ENCODE measurements around the gene NEO1. TPM values are rescaled to one million over a fixed set of nuclear protein-coding genes. Genes with fewer than 3 reads are reported as not detected.

The NEO1 gene
- total RNA-seq, 5 donors from 2014 or later (not counting 1 experiment from before 2014, with no cell fraction given) = 5.0 to 16.6 (median 10.2) TPM

DNA sequence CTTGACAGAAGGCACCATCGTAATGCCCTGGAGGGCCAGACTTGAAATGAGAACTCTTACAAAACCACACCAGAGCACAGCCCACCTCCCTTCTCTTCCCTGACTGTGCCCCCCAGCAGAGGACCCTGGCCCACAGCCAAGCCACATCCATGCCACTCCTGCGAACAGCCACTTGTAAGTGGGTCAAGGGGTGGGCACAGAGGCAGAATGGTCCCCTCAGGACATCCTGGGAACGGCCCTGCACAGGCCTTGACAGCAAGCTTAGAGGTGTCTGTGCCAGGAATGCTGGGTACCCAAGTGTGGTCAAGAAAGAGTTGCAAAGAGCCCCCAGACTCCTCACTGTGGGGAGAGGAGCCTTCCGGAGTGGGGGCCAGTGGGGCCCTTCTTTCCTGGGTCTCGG, 283.2 kb downstream of the NEO1 start:
- H3K36me3 Mint-ChIP-seq = no peaks in the 10 kb centered on the region
- H3K27ac Mint-ChIP-seq = no peak overlapping the region
- no peak overlapping the region for H3K27ac ChIP-seq (ENCODE audit: low read length)
- DNase-seq (no peak), ATAC-seq (replicated peaks in 1 of 4) (no peak)
- H3K4me1 ChIP-seq (ENCODE audit: control insufficient read depth in 1 of 2, extremely low read depth in 1 of 2, insufficient read depth in 2 of 2, low read length in 2 of 2) = no peaks in the 10 kb centered on the region
- WGBS (ENCODE audit: insufficient coverage) = 51% methylated on average over 3 of the region's 5 CpGs
- H3K4me1 Mint-ChIP-seq = no peaks in the 10 kb centered on the region
- peaks cover 9 to 10% of the 10 kb centered on the region in 2 donors for H3K27me3 Mint-ChIP-seq
- no peaks in the 10 kb centered on the region for H3K9me3 ChIP-seq
- H3K36me3 ChIP-seq (ENCODE audit: control insufficient read depth in 2 of 2, extremely low read depth in 1 of 2, insufficient read depth in 1 of 2, low read length in 1 of 2) = no peaks in the 10 kb centered on the region
- peaks cover 0 to 15% of the 10 kb centered on the region in 2 experiments for H3K27me3 ChIP-seq (replicated peaks in 1 of 2; ENCODE audit: control insufficient read depth in 2 of 2, extremely low read depth in 1 of 2, insufficient read depth in 2 of 2, low read length in 1 of 2)
- H3K9me3 Mint-ChIP-seq = no peaks in the 10 kb centered on the region
- CTCF ChIA-PET = no interaction called here
- no peak overlapping the region for H3K4me3 ChIP-seq (ENCODE audit: control insufficient read depth in 1 of 2, extremely low read depth in 1 of 2, low read length in 1 of 2)
- POLR2A ChIA-PET = no interaction called here
- H3K4me3 Mint-ChIP-seq = no peak overlapping the region

DNA sequence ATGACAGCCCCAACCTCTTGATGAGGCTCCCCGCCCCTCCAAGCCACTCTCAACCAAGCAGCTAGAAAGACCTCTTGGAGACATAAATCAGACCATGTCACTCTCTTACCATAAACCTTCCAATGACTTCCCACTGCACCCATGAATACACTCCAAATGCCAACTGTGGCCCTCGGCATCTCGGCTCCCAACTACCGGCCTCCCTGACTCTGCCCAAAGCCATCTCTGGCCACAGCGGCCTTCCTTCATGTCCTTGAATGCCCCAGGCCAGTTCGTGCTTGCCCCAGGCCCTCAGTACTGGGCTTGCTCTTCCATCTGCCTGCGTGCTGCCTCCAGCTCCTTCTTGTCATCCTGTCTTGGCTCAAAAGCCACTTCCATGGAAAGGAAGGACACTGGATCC, 284.5 kb downstream of the NEO1 start:
- H3K36me3 ChIP-seq (ENCODE audit: control insufficient read depth in 2 of 2, extremely low read depth in 1 of 2, insufficient read depth in 1 of 2, low read length in 1 of 2) = no peaks in the 10 kb centered on the region
- ATAC-seq (replicated peaks in 1 of 4) (no peak), DNase-seq (no peak)
- no peaks in the 10 kb centered on the region for H3K4me1 ChIP-seq (ENCODE audit: control insufficient read depth in 1 of 2, extremely low read depth in 1 of 2, insufficient read depth in 2 of 2, low read length in 2 of 2)
- CTCF ChIA-PET = no interaction called here
- no peaks in the 10 kb centered on the region for H3K4me1 Mint-ChIP-seq
- no peaks in the 10 kb centered on the region for H3K9me3 ChIP-seq
- peaks cover 0 to 19% of the 10 kb centered on the region in 2 experiments for H3K27me3 ChIP-seq (replicated peaks in 1 of 2; ENCODE audit: control insufficient read depth in 2 of 2, extremely low read depth in 1 of 2, insufficient read depth in 2 of 2, low read length in 1 of 2)
- H3K27ac Mint-ChIP-seq = no peak overlapping the region
- no peaks in the 10 kb centered on the region for H3K9me3 Mint-ChIP-seq
- no peaks in the 10 kb centered on the region for H3K36me3 Mint-ChIP-seq
- H3K27me3 Mint-ChIP-seq = peaks cover 9 to 10% of the 10 kb centered on the region in 2 donors
- WGBS (ENCODE audit: insufficient coverage) = 68% methylated on average over 7 of the region's 7 CpGs
- H3K4me3 ChIP-seq (ENCODE audit: control insufficient read depth in 1 of 2, extremely low read depth in 1 of 2, low read length in 1 of 2) = no peak overlapping the region
- no peak overlapping the region for H3K4me3 Mint-ChIP-seq
- H3K27ac ChIP-seq (ENCODE audit: low read length) = no peak overlapping the region
- POLR2A ChIA-PET = no interaction called here

DNA sequence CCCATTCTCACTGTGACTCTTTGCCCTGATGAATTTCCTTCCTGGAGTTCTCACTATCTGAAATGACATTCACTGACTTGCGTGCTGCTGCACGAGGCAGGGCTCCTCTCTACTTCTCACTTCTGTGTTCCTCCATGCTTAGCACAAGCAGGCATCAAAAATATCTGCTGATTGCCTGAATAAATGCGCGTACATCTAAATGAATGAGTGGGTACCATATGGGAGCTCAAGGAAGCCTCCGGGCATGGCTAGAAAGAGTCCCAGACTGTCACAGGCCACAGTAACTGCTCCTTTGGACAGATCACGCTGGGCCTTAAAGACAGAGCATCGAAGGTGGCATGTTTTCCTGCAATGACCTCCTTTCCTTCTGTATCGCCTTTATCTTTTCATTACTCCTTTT, 284.9 kb downstream of the NEO1 start:
- Mint-ChIP-seq H3K36me3 (no peaks in the 10 kb centered on the region), H3K27ac (no peak overlapping the region), H3K4me3 (no peak overlapping the region), H3K27me3 (peaks cover 9 to 10% of the 10 kb centered on the region in 2 donors), H3K9me3 (no peaks in the 10 kb centered on the region), H3K4me1 (no peaks in the 10 kb centered on the region)
- no peaks in the 10 kb centered on the region for H3K4me1 ChIP-seq (ENCODE audit: control insufficient read depth in 1 of 2, extremely low read depth in 1 of 2, insufficient read depth in 2 of 2, low read length in 2 of 2)
- ChIA-PET POLR2A (no interaction called here), CTCF (no interaction called here)
- no peak for DNase-seq
- no peak overlapping the region for H3K27ac ChIP-seq (ENCODE audit: low read length)
- ATAC-seq (replicated peaks in 1 of 4) = no peak
- no peak overlapping the region for H3K4me3 ChIP-seq (ENCODE audit: control insufficient read depth in 1 of 2, extremely low read depth in 1 of 2, low read length in 1 of 2)
- no peaks in the 10 kb centered on the region for H3K9me3 ChIP-seq
- peaks cover 0 to 22% of the 10 kb centered on the region in 2 experiments for H3K27me3 ChIP-seq (replicated peaks in 1 of 2; ENCODE audit: control insufficient read depth in 2 of 2, extremely low read depth in 1 of 2, insufficient read depth in 2 of 2, low read length in 1 of 2)
- no peaks in the 10 kb centered on the region for H3K36me3 ChIP-seq (ENCODE audit: control insufficient read depth in 2 of 2, extremely low read depth in 1 of 2, insufficient read depth in 1 of 2, low read length in 1 of 2)
- 85% methylated on average over 4 of the region's 8 CpGs for WGBS (ENCODE audit: insufficient coverage)

DNA sequence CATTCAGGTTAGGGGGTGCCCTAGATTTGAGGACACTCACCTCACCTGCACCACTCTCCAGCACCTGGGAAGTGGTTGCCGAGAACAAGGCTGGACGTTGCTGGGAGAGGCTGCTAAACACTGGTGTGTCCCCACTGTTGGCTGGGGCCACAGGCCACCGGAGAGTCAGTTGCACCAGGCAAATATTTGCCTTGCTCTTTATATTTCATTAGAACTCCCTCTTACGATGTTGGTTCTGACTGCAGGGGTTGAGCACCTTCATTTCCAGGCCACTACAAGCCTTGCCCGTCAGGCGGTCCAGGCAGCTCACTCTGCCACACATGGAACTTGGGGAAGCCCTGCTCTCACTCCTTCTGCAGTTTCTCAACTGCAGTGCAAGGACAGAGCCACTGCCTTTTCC, 285.8 kb downstream of the NEO1 start:
- WGBS (ENCODE audit: insufficient coverage) = 88% methylated on average over 4 of the region's 6 CpGs
- H3K36me3 ChIP-seq (ENCODE audit: control insufficient read depth in 2 of 2, extremely low read depth in 1 of 2, insufficient read depth in 1 of 2, low read length in 1 of 2) = no peaks in the 10 kb centered on the region
- H3K27me3 ChIP-seq (replicated peaks in 1 of 2; ENCODE audit: control insufficient read depth in 2 of 2, extremely low read depth in 1 of 2, insufficient read depth in 2 of 2, low read length in 1 of 2) = peaks cover 0 to 22% of the 10 kb centered on the region in 2 experiments
- H3K9me3 ChIP-seq = no peaks in the 10 kb centered on the region
- H3K4me1 ChIP-seq (ENCODE audit: control insufficient read depth in 1 of 2, extremely low read depth in 1 of 2, insufficient read depth in 2 of 2, low read length in 2 of 2) = no peaks in the 10 kb centered on the region
- H3K4me1 Mint-ChIP-seq = no peaks in the 10 kb centered on the region
- no peak overlapping the region for H3K4me3 Mint-ChIP-seq
- ChIA-PET CTCF (no interaction called here), POLR2A (no interaction called here)
- H3K27ac ChIP-seq (ENCODE audit: low read length) = no peak overlapping the region
- H3K36me3 Mint-ChIP-seq = no peaks in the 10 kb centered on the region
- H3K27ac Mint-ChIP-seq = no peak overlapping the region
- DNase-seq = no peak
- no peak overlapping the region for H3K4me3 ChIP-seq (ENCODE audit: control insufficient read depth in 1 of 2, extremely low read depth in 1 of 2, low read length in 1 of 2)
- no peak for ATAC-seq (replicated peaks in 1 of 4)
- H3K9me3 Mint-ChIP-seq = peaks cover 3 to 7% (median 6%) of the 10 kb centered on the region in 3 donors
- peaks cover 9 to 10% of the 10 kb centered on the region in 2 donors for H3K27me3 Mint-ChIP-seq

DNA sequence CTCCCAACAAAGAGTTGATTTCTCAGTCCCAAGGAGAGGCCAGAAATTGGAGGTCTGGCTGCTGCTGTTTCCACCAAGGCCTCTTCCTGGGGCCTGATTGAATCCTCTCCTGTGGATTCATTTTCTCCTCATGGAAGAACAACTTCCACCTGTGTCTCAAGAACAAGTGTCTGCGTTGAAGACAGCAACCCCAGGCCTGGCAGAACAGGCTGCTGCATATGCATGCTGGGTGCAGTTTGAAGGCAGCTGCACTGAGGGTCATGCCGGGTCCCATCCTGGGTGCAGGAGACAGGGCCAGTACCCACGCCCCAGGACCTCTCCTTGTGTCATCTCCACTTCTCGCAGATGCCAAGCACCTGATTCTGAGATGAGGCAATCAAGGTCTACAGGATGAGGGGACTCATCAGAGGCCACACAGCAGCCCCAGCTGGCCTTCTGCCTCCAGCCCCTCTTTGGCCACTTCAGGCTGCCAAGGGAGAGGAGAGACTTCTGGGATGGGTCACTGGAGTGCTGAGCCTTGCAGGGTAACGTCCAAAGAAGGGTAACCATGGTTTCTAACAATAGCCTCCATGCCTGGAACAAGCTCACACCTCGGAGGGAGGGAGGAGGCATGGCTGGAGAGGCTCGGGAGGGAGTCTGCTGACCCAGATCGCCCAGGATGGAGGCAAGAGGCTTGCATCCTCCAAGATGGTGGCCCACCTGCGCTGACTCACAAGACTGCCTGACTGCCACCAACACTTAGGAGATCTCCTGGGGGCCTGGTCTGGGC, 286.5 kb downstream of the NEO1 start:
- Histone ChIP-seq H3K27me3 (replicated peaks in 1 of 2; ENCODE audit: control insufficient read depth in 2 of 2, extremely low read depth in 1 of 2, insufficient read depth in 2 of 2, low read length in 1 of 2) (peaks cover 0 to 23% of the 10 kb centered on the region in 2 experiments), H3K4me1 (ENCODE audit: control insufficient read depth in 1 of 2, extremely low read depth in 1 of 2, insufficient read depth in 2 of 2, low read length in 2 of 2) (no peaks in the 10 kb centered on the region), H3K4me3 (ENCODE audit: control insufficient read depth in 1 of 2, extremely low read depth in 1 of 2, low read length in 1 of 2) (no peak overlapping the region), H3K27ac (ENCODE audit: low read length) (no peak overlapping the region), H3K9me3 (no peaks in the 10 kb centered on the region), H3K36me3 (ENCODE audit: control insufficient read depth in 2 of 2, extremely low read depth in 1 of 2, insufficient read depth in 1 of 2, low read length in 1 of 2) (no peaks in the 10 kb centered on the region)
- DNase-seq (no peak), ATAC-seq (replicated peaks in 1 of 4) (no peak)
- Mint-ChIP-seq H3K27ac (no peak overlapping the region), H3K36me3 (no peaks in the 10 kb centered on the region), H3K4me1 (no peaks in the 10 kb centered on the region), H3K4me3 (no peak overlapping the region), H3K9me3 (peaks cover 7 to 10% (median 9%) of the 10 kb centered on the region in 3 donors), H3K27me3 (peaks cover 10 to 11% of the 10 kb centered on the region in 2 donors)
- POLR2A ChIA-PET = no interaction called here
- CTCF ChIA-PET = no interaction called here
- WGBS (ENCODE audit: insufficient coverage) = 62% methylated on average over 9 of the region's 9 CpGs

DNA sequence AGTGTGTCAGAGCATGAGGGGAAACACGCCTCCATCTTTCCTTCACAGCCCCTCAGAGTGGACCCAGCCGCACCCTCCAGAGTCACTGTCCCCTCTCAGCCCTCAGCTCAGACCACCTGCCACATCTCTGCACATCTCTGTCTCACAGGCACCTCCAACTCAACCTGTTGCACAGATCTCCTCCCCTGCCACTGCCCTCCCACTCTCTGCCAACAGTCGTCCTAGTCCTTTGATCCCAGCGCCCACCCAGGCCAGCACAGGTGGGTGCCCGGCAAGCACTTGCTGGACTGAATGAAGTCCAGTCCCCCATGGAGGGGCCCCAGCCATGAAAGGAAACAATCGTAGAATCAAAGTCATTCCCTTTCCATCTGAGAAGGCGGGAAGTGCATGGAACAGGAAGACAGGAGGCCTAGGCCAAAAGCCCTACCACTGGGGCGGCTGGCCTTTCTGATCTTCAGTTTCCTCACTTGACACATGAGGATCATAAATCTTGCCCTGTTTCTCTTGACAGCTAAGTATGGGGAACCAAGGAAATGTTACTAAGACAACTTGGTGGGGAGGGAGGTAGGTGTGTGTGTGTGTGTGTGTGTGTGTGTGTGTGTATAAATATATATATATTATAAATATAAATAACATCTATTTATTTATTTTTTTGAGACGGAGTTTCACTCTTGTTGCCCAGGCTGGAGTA, 288.4 kb downstream of the NEO1 start:
- H3K9me3 ChIP-seq = no peaks in the 10 kb centered on the region
- WGBS (ENCODE audit: insufficient coverage) = 76% methylated on average over 6 of the region's 9 CpGs
- POLR2A ChIA-PET = no interaction called here
- H3K4me1 ChIP-seq (ENCODE audit: control insufficient read depth in 1 of 2, extremely low read depth in 1 of 2, insufficient read depth in 2 of 2, low read length in 2 of 2) = no peaks in the 10 kb centered on the region
- peaks cover 10 to 11% of the 10 kb centered on the region in 2 donors for H3K27me3 Mint-ChIP-seq
- H3K27ac ChIP-seq (ENCODE audit: low read length) = no peak overlapping the region
- H3K9me3 Mint-ChIP-seq = peaks cover 7 to 10% (median 9%) of the 10 kb centered on the region in 3 donors
- no peak overlapping the region for H3K4me3 ChIP-seq (ENCODE audit: control insufficient read depth in 1 of 2, extremely low read depth in 1 of 2, low read length in 1 of 2)
- ATAC-seq (replicated peaks in 1 of 4) (no peak), DNase-seq (no peak)
- CTCF ChIA-PET = no interaction called here
- H3K27ac Mint-ChIP-seq = no peak overlapping the region
- no peaks in the 10 kb centered on the region for H3K4me1 Mint-ChIP-seq
- H3K36me3 Mint-ChIP-seq = no peaks in the 10 kb centered on the region
- no peak overlapping the region for H3K4me3 Mint-ChIP-seq
- H3K27me3 ChIP-seq (replicated peaks in 1 of 2; ENCODE audit: control insufficient read depth in 2 of 2, extremely low read depth in 1 of 2, insufficient read depth in 2 of 2, low read length in 1 of 2) = peaks cover 0 to 23% of the 10 kb centered on the region in 2 experiments
- H3K36me3 ChIP-seq (ENCODE audit: control insufficient read depth in 2 of 2, extremely low read depth in 1 of 2, insufficient read depth in 1 of 2, low read length in 1 of 2) = no peaks in the 10 kb centered on the region
